Skeletal muscle satellite cell (primary cell): ENCODE measurements around the gene COBLL1.
"Not testable (repeated sequence)": the region's sequence is repeated elsewhere in the genome, so short reads cannot be mapped to it uniquely, and the experiment has no call there.

Experiments
- H3K27me3 ChIP-seq: 2 replicates; pipeline ENCODE4 v1.7.0; 2013; ENCODE audit warnings: low read length; ENCODE audit not compliant: control insufficient read depth, insufficient read depth
- H3K36me3 ChIP-seq: 2 replicates; pipeline ENCODE4 v1.7.0; 2013; ENCODE audit warnings: mild to moderate bottlenecking, control low read depth, low read length; ENCODE audit not compliant: insufficient read depth
- H3K4me1 ChIP-seq: 2 replicates; pipeline ENCODE4 v1.7.0; 2013; ENCODE audit warnings: low read length; ENCODE audit not compliant: control insufficient read depth, insufficient read depth
- H3K4me2 ChIP-seq: 2 replicates; pipeline ENCODE4 v1.7.0; 2013; ENCODE audit warnings: mild to moderate bottlenecking, low read length
- H3K4me3 ChIP-seq: 2 replicates; pipeline ENCODE4 v1.7.0; 2013; ENCODE audit warnings: low read length
- H3K9ac ChIP-seq: 2 replicates; pipeline ENCODE4 v1.7.0; 2013; ENCODE audit warnings: mild to moderate bottlenecking, low read depth, low read length, moderate library complexity
- H3K9me3 ChIP-seq: replicated peaks from 2 replicates; pipeline ENCODE4 v1.7.0; 2013; ENCODE audit warnings: mild to moderate bottlenecking, control low read depth, low read length

Gene COBLL1

DNA sequence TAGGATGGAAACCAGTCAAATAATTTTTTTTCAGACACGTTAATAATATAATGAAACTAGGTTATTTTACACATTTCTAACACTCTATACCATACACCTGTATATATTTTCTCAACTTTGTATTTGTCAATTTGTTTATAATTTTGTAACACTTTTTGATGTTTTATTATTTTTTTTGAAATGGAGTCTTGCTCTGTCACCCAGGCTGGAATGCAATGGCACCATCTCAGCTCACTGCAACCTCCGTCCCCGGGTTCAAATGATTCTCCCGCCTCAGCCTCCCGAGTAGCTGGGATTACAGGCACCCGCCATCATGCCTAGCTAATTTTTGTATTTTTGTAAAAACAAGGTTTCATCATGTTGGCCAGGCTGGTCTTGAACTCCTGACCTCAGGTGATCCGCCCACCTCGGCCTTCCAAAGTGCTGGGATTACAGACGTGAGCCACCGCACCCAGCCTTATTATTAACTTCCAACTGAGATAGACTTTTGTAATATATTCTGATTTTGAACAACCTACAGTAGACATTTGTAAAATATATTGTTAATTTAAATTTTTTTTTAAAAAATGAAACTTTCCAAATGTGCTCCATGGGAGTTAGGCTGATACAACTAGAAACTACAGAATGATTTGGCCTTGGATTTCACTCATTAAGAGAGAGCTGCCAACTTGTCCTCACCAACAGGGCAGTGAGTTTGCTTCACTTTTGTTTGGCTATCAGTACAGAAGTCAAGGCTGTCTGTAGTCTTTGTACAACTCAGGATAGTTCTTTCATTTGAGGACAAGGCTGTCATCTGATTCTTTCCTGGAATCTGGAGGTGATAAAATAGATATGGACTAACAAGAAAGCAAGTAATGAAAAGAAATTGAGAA is 33.9 kb upstream of the COBLL1 start:
- H3K4me2 ChIP-seq: no peak overlapping the region

DNA sequence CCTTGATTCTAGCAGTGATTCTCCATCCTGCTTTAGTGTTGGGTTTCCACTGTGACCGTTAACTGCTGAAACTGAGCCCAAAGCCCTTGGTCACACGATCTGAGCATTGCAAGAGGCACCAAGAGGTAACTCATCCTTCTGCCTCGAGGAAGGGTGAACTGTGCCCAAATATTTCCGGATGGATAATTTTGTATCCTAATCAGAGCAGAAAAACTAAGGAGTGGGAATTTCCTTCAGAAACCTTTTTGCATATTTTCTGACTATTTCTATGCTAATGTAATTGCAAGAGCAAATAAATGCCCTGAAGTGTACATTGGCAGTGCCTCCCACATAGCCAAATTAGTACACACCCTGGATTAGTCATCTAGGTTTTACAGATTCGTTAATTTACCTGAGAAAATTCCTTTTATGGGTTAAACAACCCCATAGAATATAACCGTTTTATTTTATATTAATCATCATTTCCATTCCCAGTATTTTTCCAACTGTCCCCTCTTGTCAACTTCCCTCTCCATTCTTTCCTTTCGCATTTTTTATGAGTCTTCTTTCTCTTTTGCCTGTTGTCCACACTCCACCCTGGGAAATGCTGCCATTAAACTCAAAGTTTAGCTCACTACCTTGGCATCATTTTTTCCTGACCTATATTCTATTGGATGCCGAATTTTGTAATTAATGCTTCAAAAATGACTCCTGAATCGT is 31.7 kb upstream of the COBLL1 start:
- Histone ChIP-seq H3K4me1 (no peaks in the 10 kb centered on the region), H3K36me3 (no peaks in the 10 kb centered on the region), H3K9me3 (no peaks in the 10 kb centered on the region), H3K4me3 (no peak overlapping the region), H3K4me2 (no peak overlapping the region), H3K27me3 (no peaks in the 10 kb centered on the region), H3K9ac (no peak overlapping the region)

More for the DNA sequence above, 33.9 kb upstream of the COBLL1 start:
- Histone ChIP-seq H3K4me3 (no peak overlapping the region), H3K27me3 (no peaks in the 10 kb centered on the region), H3K9ac (no peak overlapping the region), H3K4me1 (no peaks in the 10 kb centered on the region), H3K9me3 (no peaks in the 10 kb centered on the region), H3K36me3 (no peaks in the 10 kb centered on the region)

DNA sequence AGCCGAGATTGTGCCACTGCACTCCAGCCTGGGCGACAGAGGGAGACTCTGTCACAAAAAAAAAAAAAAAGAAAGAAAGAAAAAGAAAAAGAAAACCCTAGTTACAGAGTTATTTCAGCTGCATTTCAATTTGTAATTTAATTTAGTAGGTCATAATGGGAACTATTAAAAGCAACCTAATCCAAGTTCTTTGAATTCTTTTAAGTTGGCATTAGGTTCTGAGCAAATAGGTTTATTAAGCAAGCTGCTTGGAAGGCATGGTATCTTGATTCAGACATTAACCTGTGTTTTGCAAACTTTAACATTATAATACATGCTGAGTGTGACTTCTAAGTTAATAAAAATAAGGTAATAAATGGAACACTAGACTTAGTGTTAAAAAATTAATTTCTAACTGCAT is 29.8 kb upstream of the COBLL1 start:
- Histone ChIP-seq H3K27me3 (no peaks in the 10 kb centered on the region), H3K9me3 (no peaks in the 10 kb centered on the region), H3K9ac (no peak overlapping the region), H3K4me2 (no peak overlapping the region), H3K4me3 (no peak overlapping the region), H3K36me3 (no peaks in the 10 kb centered on the region), H3K4me1 (no peaks in the 10 kb centered on the region)

DNA sequence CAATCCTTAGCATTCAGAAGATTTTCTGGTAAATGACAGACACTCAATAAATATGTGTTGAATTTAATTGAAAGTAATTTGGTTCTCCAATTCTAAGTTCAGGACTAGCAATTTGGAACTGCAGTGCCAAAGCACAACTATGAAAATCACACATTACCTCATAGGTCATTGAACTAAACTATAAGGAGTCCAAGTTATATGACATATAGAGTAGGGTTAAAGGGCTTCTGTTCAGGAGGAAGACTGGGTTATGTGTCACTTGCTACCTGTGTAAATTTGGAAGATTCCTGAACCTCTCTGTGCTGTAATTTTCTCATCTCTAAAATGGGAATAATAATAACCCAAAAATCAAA is 27.8 kb upstream of the COBLL1 start:
- Histone ChIP-seq H3K4me1 (no peaks in the 10 kb centered on the region), H3K9ac (no peak overlapping the region), H3K36me3 (no peaks in the 10 kb centered on the region), H3K4me2 (no peak overlapping the region), H3K27me3 (no peaks in the 10 kb centered on the region), H3K4me3 (no peak overlapping the region), H3K9me3 (no peaks in the 10 kb centered on the region)

- H3K36me3 ChIP-seq: no peaks in the 10 kb centered on the region
- H3K27me3 ChIP-seq: no peaks in the 10 kb centered on the region
- H3K9ac ChIP-seq: no peak overlapping the region
Measured at GRCh38 chr2:164868563-164869419, 27.2 kb upstream of the COBLL1 start.

DNA sequence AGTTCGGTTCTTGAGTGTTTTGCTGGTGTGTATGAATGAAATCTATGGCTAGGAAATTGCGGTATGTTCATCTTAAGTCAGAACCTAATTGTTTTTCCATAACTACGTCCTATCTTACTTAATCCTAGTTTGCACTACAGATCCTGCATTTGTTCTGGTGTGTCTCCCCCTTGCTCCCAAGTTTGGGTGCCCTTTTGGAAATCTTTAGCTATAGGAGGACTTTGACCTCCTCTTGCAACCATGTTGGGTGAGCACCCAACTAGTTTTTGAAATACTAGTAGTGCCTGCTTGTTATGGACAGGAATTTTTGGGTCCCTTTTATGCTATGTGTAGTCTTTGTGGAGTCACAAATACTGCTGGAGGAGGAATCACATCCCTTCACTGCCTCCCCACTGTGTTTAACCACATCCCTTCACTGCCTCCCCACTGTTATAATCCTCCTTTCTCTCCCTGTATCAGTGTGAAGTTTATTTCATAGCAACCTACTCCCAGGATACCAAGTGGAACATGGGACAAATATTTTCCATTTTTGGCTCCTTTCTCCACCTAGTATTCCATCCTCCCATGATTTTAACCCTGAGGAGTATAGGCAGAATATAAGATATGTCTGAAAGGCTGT is 26.3 kb upstream of the COBLL1 start:
- Histone ChIP-seq H3K4me3 (no peak overlapping the region), H3K4me2 (no peak overlapping the region), H3K36me3 (no peaks in the 10 kb centered on the region), H3K4me1 (no peaks in the 10 kb centered on the region), H3K9ac (no peak overlapping the region), H3K27me3 (no peaks in the 10 kb centered on the region), H3K9me3 (no peaks in the 10 kb centered on the region)

More at GRCh38 chr2:164868563-164869419, 27.2 kb upstream of the COBLL1 start:
- Histone ChIP-seq H3K4me3 (no peak overlapping the region), H3K9me3 (no peaks in the 10 kb centered on the region), H3K4me2 (no peak overlapping the region), H3K4me1 (no peaks in the 10 kb centered on the region)

DNA sequence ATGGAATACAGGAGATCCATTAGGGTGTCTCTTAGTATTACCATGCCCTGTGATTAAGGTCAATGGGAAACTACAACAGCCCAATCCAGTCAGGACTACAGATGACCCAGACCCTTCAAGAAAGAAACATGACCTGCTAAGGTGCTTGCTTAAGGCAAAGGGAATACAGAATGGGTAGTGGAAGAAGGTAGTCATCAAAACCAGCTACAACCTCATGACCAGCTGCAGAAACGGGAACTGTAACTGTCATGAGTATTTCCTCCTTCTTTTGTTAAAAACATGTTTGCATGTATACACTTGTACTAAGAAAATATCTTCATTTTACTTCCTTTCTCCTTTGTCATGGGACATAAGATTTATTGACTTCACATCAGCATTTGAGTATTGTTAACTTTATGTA is 24.8 kb upstream of the COBLL1 start:
- H3K4me3 ChIP-seq, H3K36me3 ChIP-seq: not testable (repeated sequence)

GRCh38 chr2:164860694-164861042 is 19.0 kb upstream of the COBLL1 start:
- H3K36me3 ChIP-seq: no peaks in the 10 kb centered on the region
- H3K9ac ChIP-seq: no peak overlapping the region
- no peaks in the 10 kb centered on the region for H3K4me1 ChIP-seq
- no peak overlapping the region for H3K4me3 ChIP-seq
- H3K9me3 ChIP-seq: no peaks in the 10 kb centered on the region
- no peaks in the 10 kb centered on the region for H3K27me3 ChIP-seq
- no peak overlapping the region for H3K4me2 ChIP-seq

More for the DNA sequence above, 24.8 kb upstream of the COBLL1 start:
- not testable (repeated sequence) for H3K9me3 ChIP-seq, H3K4me1 ChIP-seq, H3K27me3 ChIP-seq, H3K4me2 ChIP-seq, H3K9ac ChIP-seq

DNA sequence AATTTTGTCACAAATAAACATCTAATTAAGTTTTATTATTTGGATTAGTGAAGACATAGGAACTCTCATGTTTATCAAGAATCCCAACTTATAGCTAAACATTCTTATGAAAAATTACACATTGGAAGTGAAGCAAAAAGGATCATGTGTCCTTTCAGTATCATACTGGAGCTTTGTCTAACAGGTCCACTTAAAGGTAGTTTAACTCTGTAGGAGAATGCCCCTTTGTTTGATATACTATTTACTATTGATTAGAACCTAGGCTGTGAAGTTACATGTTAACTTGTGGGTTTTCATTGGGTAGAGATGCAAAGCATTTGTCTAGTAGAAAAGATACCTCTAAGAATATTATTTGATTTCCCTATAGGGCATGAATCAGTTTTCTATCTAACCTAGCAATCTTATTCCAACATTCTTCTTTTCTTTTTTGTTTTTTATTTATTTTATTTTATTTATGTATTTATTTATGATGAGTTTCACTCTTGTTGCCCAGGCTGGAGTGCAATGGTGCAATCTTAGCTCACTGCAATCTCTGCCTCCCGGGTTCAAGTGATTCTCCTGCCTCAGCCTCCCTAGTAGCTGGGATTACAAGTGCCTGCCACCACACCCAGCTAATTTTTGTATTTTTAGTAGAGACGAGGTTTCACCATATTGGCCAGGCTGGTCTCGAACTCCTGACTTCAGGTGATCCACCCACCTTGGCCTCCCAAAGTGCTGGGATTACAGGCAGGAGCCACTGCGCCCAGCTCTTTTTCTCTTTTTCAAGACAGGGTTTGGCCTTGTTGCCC is 18.5 kb upstream of the COBLL1 start:
- not testable (repeated sequence) for H3K4me1 ChIP-seq, H3K4me2 ChIP-seq, H3K9me3 ChIP-seq, H3K27me3 ChIP-seq, H3K9ac ChIP-seq, H3K4me3 ChIP-seq, H3K36me3 ChIP-seq

- Histone ChIP-seq H3K4me2 (no peak overlapping the region), H3K36me3 (no peaks in the 10 kb centered on the region), H3K4me3 (no peak overlapping the region), H3K9me3 (no peaks in the 10 kb centered on the region), H3K4me1 (no peaks in the 10 kb centered on the region), H3K9ac (no peak overlapping the region), H3K27me3 (no peaks in the 10 kb centered on the region)
Measured at GRCh38 chr2:164859251-164859818, 17.7 kb upstream of the COBLL1 start.
